ENCODE results near the gene IPO5.

IPO5 gene

GRCh38 chr13:97986835-97987234 lies 33.4 kb downstream of the IPO5 start:
- TF ChIP-seq, protein P1, sequence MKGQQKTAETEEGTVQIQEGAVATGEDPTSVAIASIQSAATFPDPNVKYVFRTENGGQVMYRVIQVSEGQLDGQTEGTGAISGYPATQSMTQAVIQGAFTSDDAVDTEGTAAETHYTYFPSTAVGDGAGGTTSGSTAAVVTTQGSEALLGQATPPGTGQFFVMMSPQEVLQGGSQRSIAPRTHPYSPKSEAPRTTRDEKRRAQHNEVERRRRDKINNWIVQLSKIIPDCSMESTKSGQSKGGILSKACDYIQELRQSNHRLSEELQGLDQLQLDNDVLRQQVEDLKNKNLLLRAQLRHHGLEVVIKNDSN (IDR thresholded peaks at IDR 0.05): no peak
- no peak for TF ChIP-seq TCF12 (IDR thresholded peaks at IDR 0.05; ENCODE audit: low read depth)

GRCh38 chr13:97999653-98000052 lies 46.2 kb downstream of the IPO5 start:
- TF ChIP-seq RAD21 (IDR thresholded peaks at IDR 0.05; ENCODE audit: low read depth) (no peak), FOXM1 (IDR thresholded peaks at IDR 0.05; ENCODE audit: borderline replicate concordance, low read depth) (no peak), EP300 (IDR thresholded peaks at IDR 0.05; ENCODE audit: borderline replicate concordance) (no peak), ZBTB7A (IDR thresholded peaks at IDR 0.05; ENCODE audit: low read depth) (no peak), TEAD4 (IDR thresholded peaks at IDR 0.05) (no peak)

DNA sequence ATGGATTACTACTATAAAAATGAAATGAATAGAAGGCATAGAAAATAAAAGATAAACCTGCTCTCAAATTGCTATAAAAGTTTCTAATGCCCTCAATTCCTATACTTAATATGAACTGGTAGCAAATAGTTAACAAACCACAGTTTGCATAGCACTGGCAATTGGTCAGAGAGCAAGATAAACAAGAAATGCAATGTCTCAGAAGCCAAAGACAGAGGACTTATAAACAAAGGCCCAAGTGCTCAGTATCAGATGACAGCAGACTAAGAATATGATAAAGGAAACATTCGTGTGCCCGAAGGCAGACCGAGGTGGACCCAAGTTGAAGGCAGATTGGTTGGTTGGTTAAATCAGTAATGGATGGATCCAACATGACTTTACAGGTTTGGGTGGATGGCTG lies 50.6 kb downstream of the IPO5 start:
- TF ChIP-seq CREB1 (IDR thresholded peaks at IDR 0.05; ENCODE audit: low read depth) (no peak), ZBTB7A (IDR thresholded peaks at IDR 0.05; ENCODE audit: low read depth) (no peak), TEAD4 (IDR thresholded peaks at IDR 0.05) (no peak), TCF12 (IDR thresholded peaks at IDR 0.05; ENCODE audit: low read depth) (no peak), CEBPB (IDR thresholded peaks at IDR 0.05) (no peak), RAD21 (IDR thresholded peaks at IDR 0.05; ENCODE audit: low read depth) (no peak), YY1 (IDR thresholded peaks at IDR 0.05; ENCODE audit: low read depth) (no peak), MAX (IDR thresholded peaks at IDR 0.05) (no peak), TAF1 (IDR thresholded peaks at IDR 0.05; ENCODE audit: low read depth) (no peak), EGR1 (IDR thresholded peaks at IDR 0.05) (no peak), FOXM1 (IDR thresholded peaks at IDR 0.05; ENCODE audit: borderline replicate concordance, low read depth) (no peak)
- TF ChIP-seq, protein P1 (IDR thresholded peaks at IDR 0.05): no peak
- TF ChIP-seq, protein P2, sequence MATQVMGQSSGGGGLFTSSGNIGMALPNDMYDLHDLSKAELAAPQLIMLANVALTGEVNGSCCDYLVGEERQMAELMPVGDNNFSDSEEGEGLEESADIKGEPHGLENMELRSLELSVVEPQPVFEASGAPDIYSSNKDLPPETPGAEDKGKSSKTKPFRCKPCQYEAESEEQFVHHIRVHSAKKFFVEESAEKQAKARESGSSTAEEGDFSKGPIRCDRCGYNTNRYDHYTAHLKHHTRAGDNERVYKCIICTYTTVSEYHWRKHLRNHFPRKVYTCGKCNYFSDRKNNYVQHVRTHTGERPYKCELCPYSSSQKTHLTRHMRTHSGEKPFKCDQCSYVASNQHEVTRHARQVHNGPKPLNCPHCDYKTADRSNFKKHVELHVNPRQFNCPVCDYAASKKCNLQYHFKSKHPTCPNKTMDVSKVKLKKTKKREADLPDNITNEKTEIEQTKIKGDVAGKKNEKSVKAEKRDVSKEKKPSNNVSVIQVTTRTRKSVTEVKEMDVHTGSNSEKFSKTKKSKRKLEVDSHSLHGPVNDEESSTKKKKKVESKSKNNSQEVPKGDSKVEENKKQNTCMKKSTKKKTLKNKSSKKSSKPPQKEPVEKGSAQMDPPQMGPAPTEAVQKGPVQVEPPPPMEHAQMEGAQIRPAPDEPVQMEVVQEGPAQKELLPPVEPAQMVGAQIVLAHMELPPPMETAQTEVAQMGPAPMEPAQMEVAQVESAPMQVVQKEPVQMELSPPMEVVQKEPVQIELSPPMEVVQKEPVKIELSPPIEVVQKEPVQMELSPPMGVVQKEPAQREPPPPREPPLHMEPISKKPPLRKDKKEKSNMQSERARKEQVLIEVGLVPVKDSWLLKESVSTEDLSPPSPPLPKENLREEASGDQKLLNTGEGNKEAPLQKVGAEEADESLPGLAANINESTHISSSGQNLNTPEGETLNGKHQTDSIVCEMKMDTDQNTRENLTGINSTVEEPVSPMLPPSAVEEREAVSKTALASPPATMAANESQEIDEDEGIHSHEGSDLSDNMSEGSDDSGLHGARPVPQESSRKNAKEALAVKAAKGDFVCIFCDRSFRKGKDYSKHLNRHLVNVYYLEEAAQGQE (IDR thresholded peaks at IDR 0.05; ENCODE audit: low read depth): no peak

DNA sequence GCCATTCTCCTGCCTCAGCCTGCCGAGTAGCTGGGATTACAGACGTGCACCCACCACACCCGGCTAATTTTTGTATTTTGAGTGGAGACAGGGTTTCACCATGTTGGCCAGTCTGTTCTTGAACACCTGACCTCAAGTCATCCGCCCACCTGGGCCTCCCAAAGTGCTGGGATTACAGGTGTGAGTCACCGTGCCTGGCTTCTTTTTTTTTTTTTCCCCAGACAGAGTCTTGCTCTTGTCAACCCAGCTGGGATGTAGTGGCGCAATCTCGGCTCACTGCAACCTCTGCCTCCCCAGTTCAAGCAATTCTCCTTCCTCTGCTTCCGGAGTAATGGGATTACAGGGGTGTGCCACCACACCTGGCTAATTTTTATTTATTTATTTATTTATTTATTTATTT lies 51.5 kb downstream of the IPO5 start:
- TF ChIP-seq CEBPB (IDR thresholded peaks at IDR 0.05): peak; percentile 20; the same call in 1 of the 2 replicates

GRCh38 chr13:98007001-98007400 lies 53.5 kb downstream of the IPO5 start:
- TF ChIP-seq FOXM1 (IDR thresholded peaks at IDR 0.05; ENCODE audit: borderline replicate concordance, low read depth): no peak
- no peak for TF ChIP-seq TEAD4 (IDR thresholded peaks at IDR 0.05)
- TF ChIP-seq, protein P1 (IDR thresholded peaks at IDR 0.05): no peak
- no peak for TF ChIP-seq CEBPB (IDR thresholded peaks at IDR 0.05)
- TF ChIP-seq TCF12 (IDR thresholded peaks at IDR 0.05; ENCODE audit: low read depth): no peak
- TF ChIP-seq RAD21 (IDR thresholded peaks at IDR 0.05; ENCODE audit: low read depth): no peak
- TF ChIP-seq EP300 (IDR thresholded peaks at IDR 0.05; ENCODE audit: borderline replicate concordance): no peak
- TF ChIP-seq NFIC (IDR thresholded peaks at IDR 0.05): no peak
- no peak for TF ChIP-seq MAX (IDR thresholded peaks at IDR 0.05)
- no peak for TF ChIP-seq TAF1 (IDR thresholded peaks at IDR 0.05; ENCODE audit: low read depth)
- TF ChIP-seq, protein P2 (IDR thresholded peaks at IDR 0.05; ENCODE audit: low read depth): no peak
- no peak for TF ChIP-seq ZBTB7A (IDR thresholded peaks at IDR 0.05; ENCODE audit: low read depth)
- no peak for TF ChIP-seq YY1 (IDR thresholded peaks at IDR 0.05; ENCODE audit: low read depth)
- TF ChIP-seq EGR1 (IDR thresholded peaks at IDR 0.05): no peak

- TF ChIP-seq CREB1 (IDR thresholded peaks at IDR 0.05; ENCODE audit: low read depth) (no peak), CEBPB (IDR thresholded peaks at IDR 0.05) (no peak), ZBTB7A (IDR thresholded peaks at IDR 0.05; ENCODE audit: low read depth) (no peak), TCF12 (IDR thresholded peaks at IDR 0.05; ENCODE audit: low read depth) (no peak), EP300 (IDR thresholded peaks at IDR 0.05; ENCODE audit: borderline replicate concordance) (no peak), NFIC (IDR thresholded peaks at IDR 0.05) (no peak), TEAD4 (IDR thresholded peaks at IDR 0.05) (no peak), FOXM1 (IDR thresholded peaks at IDR 0.05; ENCODE audit: borderline replicate concordance, low read depth) (no peak), RAD21 (IDR thresholded peaks at IDR 0.05; ENCODE audit: low read depth) (no peak), MAX (IDR thresholded peaks at IDR 0.05) (no peak), TAF1 (IDR thresholded peaks at IDR 0.05; ENCODE audit: low read depth) (no peak), YY1 (IDR thresholded peaks at IDR 0.05; ENCODE audit: low read depth) (no peak), EGR1 (IDR thresholded peaks at IDR 0.05) (no peak)
- TF ChIP-seq, protein P1 (IDR thresholded peaks at IDR 0.05): no peak
- TF ChIP-seq, protein P2 (IDR thresholded peaks at IDR 0.05; ENCODE audit: low read depth): no peak
These were observed 59.8 kb downstream of the IPO5 start for GRCh38 chr13:98013241-98013640.

Data from Ishikawa (cell line).